ENCODE data around the gene CHRNA4.

CHRNA4 gene

DNA sequence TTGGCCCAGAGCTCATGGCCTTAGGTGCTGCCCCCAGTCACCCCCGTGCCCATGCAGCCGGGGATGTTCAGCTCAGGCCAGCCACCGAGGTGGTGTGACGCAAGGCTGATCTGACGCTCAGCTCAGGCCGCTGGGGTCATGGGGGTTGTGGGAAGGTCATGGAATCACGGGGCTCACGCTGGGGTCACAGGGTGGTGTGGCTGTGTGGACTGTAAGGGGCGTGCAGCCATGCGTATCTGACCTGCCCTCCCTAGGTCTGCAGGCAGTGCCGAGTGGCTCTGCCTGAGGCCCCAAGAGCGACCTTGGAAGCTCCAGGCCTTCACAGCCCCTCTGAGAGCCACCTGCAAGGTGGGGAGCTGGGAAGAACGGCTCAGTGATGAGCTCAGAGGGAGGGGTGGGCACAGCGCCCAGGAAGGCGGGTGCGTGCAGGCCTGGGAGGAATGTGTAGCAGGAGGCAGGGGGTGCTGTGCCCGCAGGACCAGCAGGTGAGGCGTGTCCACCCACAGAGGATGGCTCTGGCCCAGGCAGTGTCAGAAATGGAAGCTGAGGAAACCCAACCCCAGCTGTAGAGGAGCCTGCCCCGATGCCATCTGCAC lies 27.8 kb downstream of the CHRNA4 start:
- Histone ChIP-seq H3K27me3 (ENCODE audit: control insufficient read depth, low read length) (no peaks in the 10 kb centered on the region), H3K79me2 (ENCODE audit: control insufficient read depth, low read length) (no peaks in the 10 kb centered on the region), H4K20me1 (ENCODE audit: control insufficient read depth, insufficient read depth, low read depth, low read length) (no peaks in the 10 kb centered on the region), H3K36me3 (ENCODE audit: control insufficient read depth, low read length) (no peaks in the 10 kb centered on the region), H3K4me1 (ENCODE audit: control insufficient read depth, low read length) (no peaks in the 10 kb centered on the region), H3F3A (ENCODE audit: control insufficient read depth, insufficient read depth) (no peaks in the 10 kb centered on the region), H3K9me3 (ENCODE audit: control insufficient read depth, insufficient read depth, low read length) (peaks cover 4% of the 10 kb centered on the region; the same call in 1 of the 2 replicates), H3K4me2 (ENCODE audit: low read length) (no peak overlapping the region), H3K4me3 (ENCODE audit: low read length) (no peak overlapping the region), H3K9me2 (replicated peaks; ENCODE audit: control insufficient read depth, low read length) (no peaks in the 10 kb centered on the region), H3K27ac (ENCODE audit: low read depth, low read length) (no peak overlapping the region)
- TF ChIP-seq, protein P1, sequence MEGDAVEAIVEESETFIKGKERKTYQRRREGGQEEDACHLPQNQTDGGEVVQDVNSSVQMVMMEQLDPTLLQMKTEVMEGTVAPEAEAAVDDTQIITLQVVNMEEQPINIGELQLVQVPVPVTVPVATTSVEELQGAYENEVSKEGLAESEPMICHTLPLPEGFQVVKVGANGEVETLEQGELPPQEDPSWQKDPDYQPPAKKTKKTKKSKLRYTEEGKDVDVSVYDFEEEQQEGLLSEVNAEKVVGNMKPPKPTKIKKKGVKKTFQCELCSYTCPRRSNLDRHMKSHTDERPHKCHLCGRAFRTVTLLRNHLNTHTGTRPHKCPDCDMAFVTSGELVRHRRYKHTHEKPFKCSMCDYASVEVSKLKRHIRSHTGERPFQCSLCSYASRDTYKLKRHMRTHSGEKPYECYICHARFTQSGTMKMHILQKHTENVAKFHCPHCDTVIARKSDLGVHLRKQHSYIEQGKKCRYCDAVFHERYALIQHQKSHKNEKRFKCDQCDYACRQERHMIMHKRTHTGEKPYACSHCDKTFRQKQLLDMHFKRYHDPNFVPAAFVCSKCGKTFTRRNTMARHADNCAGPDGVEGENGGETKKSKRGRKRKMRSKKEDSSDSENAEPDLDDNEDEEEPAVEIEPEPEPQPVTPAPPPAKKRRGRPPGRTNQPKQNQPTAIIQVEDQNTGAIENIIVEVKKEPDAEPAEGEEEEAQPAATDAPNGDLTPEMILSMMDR (IDR thresholded peaks at IDR 0.05; ENCODE audit: low read depth, low read length, poor library complexity, severe bottlenecking), result no peak
- TF ChIP-seq EZH2phosphoT487 (IDR thresholded peaks at IDR 0.05; ENCODE audit: borderline replicate concordance, low read length), result no peak

DNA sequence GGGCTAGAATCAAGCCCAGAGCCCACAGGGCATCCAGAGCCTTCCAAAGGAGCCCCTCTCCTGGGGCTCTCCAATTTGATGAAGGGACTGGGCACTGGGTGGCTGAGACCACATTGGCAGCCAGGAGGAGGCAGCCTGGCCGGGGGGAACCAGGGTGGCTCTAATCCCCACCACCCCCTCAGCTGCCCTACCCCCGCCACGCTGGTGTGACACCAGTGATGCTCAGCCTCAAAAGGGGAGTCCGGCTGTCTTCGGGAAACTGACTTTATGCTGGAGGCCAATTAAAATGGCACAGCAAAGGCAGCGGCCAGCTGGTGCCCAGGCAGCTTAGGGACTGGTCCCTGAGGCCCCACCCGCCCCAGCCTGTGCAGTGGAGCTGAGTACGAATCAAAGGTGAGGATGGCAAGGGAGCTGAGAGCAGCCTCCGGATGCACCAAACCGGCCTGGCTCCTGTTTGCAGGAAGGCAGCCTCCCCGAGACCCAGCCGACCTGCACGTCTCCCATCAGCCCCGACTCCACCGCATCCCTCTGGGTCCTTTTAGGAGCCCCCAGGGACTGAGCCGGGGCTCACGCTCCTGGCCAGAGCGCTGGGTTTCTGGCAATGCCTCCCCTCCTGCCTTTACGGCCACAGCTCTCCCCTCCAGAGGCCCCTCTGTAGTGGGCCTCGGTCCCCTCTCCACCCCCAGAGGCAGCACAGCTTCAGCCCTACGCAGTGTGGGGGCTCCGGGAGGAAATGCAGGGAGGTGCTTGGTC lies 28.5 kb downstream of the CHRNA4 start:
- Histone ChIP-seq H3K9me2 (replicated peaks; ENCODE audit: control insufficient read depth, low read length) (no peaks in the 10 kb centered on the region), H3K27me3 (ENCODE audit: control insufficient read depth, low read length) (no peaks in the 10 kb centered on the region), H3K79me2 (ENCODE audit: control insufficient read depth, low read length) (no peaks in the 10 kb centered on the region), H3K4me3 (ENCODE audit: low read length) (no peak overlapping the region), H3F3A (ENCODE audit: control insufficient read depth, insufficient read depth) (0 out of 2 replicates have a peak, but pooled peaks cover under 1% of the 10 kb centered on the region), H3K36me3 (ENCODE audit: control insufficient read depth, low read length) (no peaks in the 10 kb centered on the region), H3K4me1 (ENCODE audit: control insufficient read depth, low read length) (no peaks in the 10 kb centered on the region), H3K4me2 (ENCODE audit: low read length) (no peak overlapping the region), H3K9me3 (ENCODE audit: control insufficient read depth, insufficient read depth, low read length) (peaks cover 4% of the 10 kb centered on the region; the same call in 1 of the 2 replicates), H4K20me1 (ENCODE audit: control insufficient read depth, insufficient read depth, low read depth, low read length) (no peaks in the 10 kb centered on the region), H3K27ac (ENCODE audit: low read depth, low read length) (no peak overlapping the region)
- TF ChIP-seq, protein P1 (IDR thresholded peaks at IDR 0.05; ENCODE audit: low read depth, low read length, poor library complexity, severe bottlenecking), result no peak
- no peak for TF ChIP-seq EZH2phosphoT487 (IDR thresholded peaks at IDR 0.05; ENCODE audit: borderline replicate concordance, low read length)

DNA sequence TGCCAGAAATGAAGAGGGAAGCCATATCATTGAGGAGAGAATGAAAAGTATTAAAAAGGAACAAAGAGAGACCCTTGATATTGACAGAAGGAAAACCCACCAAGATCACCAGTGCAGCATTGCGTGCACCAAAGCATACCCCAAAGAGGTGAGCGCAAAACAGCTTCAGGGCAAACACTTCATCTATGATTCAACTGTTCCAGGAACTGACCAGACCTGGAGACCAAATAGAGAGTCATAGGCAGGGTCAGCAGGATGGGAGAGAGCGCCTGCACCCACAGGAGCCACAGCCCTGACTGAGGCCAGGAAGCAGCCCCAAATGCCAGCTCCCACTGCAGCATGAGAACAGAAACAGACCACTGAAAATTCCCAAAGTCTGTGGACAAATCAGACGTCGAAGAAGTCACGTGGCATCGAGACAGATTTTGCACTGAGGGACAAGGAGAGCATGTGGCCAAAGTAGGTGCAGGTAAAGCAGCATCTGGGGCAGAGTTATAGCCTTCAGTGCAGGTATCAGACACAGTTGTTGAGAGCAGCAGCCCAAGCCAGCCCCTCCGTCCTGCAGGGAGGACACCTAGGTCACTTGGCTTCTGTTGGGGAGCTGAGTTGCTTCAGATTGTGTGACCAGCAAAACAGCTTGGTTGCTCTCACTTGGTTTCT lies 29.3 kb downstream of the CHRNA4 start:
- Histone ChIP-seq H3K4me3 (ENCODE audit: low read length) (no peak overlapping the region), H3K79me2 (ENCODE audit: control insufficient read depth, low read length) (no peaks in the 10 kb centered on the region), H3K27me3 (ENCODE audit: control insufficient read depth, low read length) (no peaks in the 10 kb centered on the region), H3K4me1 (ENCODE audit: control insufficient read depth, low read length) (peaks cover 5% of the 10 kb centered on the region), H3K36me3 (ENCODE audit: control insufficient read depth, low read length) (no peaks in the 10 kb centered on the region), H3K4me2 (ENCODE audit: low read length) (no peak overlapping the region), H3F3A (ENCODE audit: control insufficient read depth, insufficient read depth) (peaks cover 7% of the 10 kb centered on the region), H4K20me1 (ENCODE audit: control insufficient read depth, insufficient read depth, low read depth, low read length) (no peaks in the 10 kb centered on the region), H3K9me3 (ENCODE audit: control insufficient read depth, insufficient read depth, low read length) (peaks cover 4% of the 10 kb centered on the region; the same call in 1 of the 2 replicates), H3K27ac (ENCODE audit: low read depth, low read length) (no peak overlapping the region), H3K9me2 (replicated peaks; ENCODE audit: control insufficient read depth, low read length) (no peaks in the 10 kb centered on the region)
- TF ChIP-seq EZH2phosphoT487 (IDR thresholded peaks at IDR 0.05; ENCODE audit: borderline replicate concordance, low read length), result no peak
- TF ChIP-seq, protein P1 (IDR thresholded peaks at IDR 0.05; ENCODE audit: low read depth, low read length, poor library complexity, severe bottlenecking), result no peak

Data from DOHH2 (cell line).